NCI-H146 (cell line): ENCODE results near the gene CENPM.

ENCODE experiments used
- DNase-seq: peaks from one replicate; lab custom pipeline; 2025; lab: John Stamatoyannopoulos, UW

Gene CENPM

GRCh38 chr22:41913842-41914534 is 33.0 kb downstream of the CENPM start:
- DNase-seq, result peak; percentile 37

GRCh38 chr22:41913040-41913719 is 33.8 kb downstream of the CENPM start:
- DNase-seq, result no peak

- no peak for DNase-seq
These were observed 34.5 kb downstream of the CENPM start for GRCh38 chr22:41912338-41913039.

- no peak for DNase-seq
These were observed 35.8 kb downstream of the CENPM start for GRCh38 chr22:41911001-41911611.

- no peak for DNase-seq
These were observed 36.6 kb downstream of the CENPM start for GRCh38 chr22:41910050-41911000.

GRCh38 chr22:41909310-41910049 is 37.5 kb downstream of the CENPM start:
- no peak for DNase-seq

- no peak for DNase-seq
These were observed 38.3 kb downstream of the CENPM start for GRCh38 chr22:41908411-41909309.

- DNase-seq, result no peak
These were observed 39.2 kb downstream of the CENPM start for GRCh38 chr22:41907436-41908401.

- no peak for DNase-seq
These were observed 40.1 kb downstream of the CENPM start for GRCh38 chr22:41906822-41907221.

GRCh38 chr22:41905411-41906202 is 41.3 kb downstream of the CENPM start:
- no peak for DNase-seq

GRCh38 chr22:41904450-41905410 is 42.2 kb downstream of the CENPM start:
- DNase-seq, result no peak

- DNase-seq, result peak; percentile 42
These were observed 44.0 kb downstream of the CENPM start for GRCh38 chr22:41902932-41903421.

GRCh38 chr22:41902016-41902415 is 44.9 kb downstream of the CENPM start:
- DNase-seq, result no peak

- no peak for DNase-seq
These were observed 46.2 kb downstream of the CENPM start for GRCh38 chr22:41900652-41901312.

- DNase-seq, result no peak
These were observed 46.8 kb downstream of the CENPM start for GRCh38 chr22:41899992-41900651.
